Endothelial cell of umbilical vein (primary cell): Measurements from ENCODE around the gene N4BP2L1. TPM values are rescaled to one million over a fixed set of nuclear protein-coding genes. Genes with fewer than 3 reads are reported as not detected.
A peak's percentile ranks its signal among the peaks of the same experiment; 100 is the strongest.

Experiments
- BruUV-seq: library from RNA; stranded (reverse); fragments of 400-500 nt; replicated peaks from 2 replicates; lab custom pipeline; 2021; lab: Mats Ljungman, UMichigan
- CTCF ChIA-PET: fragments of 300-600, 350-600 bp; sonication (Branson Sonifier 250); formaldehyde crosslinking; loops from one replicate; lab custom pipeline; 2021; ENCODE audit warnings: antibody characterized with exemption, inconsistent platforms; lab: Charles Lee
- POLR2A ChIA-PET: fragments of 300-600, 350-600 bp; sonication (Branson Sonifier 250); formaldehyde crosslinking; loops from one replicate; lab custom pipeline; 2021; ENCODE audit warnings: antibody characterized with exemption, inconsistent platforms; lab: Charles Lee
- DNase-seq: peaks from one replicate; pipeline ENCODE4 v3.0.0-alpha.2; 2011; ENCODE audit warnings: low read depth, low spot score
- FAIRE-seq: peaks from 2 replicates; lab custom pipeline; 2011; peaks lifted over from hg19 to GRCh38; lab: Jason Lieb, UNC
- H2AFZ ChIP-seq: 2 replicates; pipeline ENCODE4 v1.6.0; 2012; ENCODE audit warnings: low read depth, low read length, control low read depth, inconsistent platforms
- H3K27ac ChIP-seq: 2 replicates; pipeline ENCODE4 v1.5.1; 2011; ENCODE audit warnings: low read depth, mild to moderate bottlenecking, control low read depth, low read length, moderate library complexity; ENCODE audit not compliant: insufficient read depth
- H3K27me3 ChIP-seq, 2 experiments: 2 replicates each; pipeline versions ENCODE4 v1.6.0 to v1.6.1; 2011; ENCODE audit warnings: low read length in 2 of 2, mixed read lengths in 1 of 2; ENCODE audit not compliant: control insufficient read depth in 2 of 2, insufficient read depth in 2 of 2
- H3K36me3 ChIP-seq, 2 experiments: 2 replicates in 1 of 2; 3 replicates in 1 of 2; pipeline ENCODE4 v1.5.1; 2011; ENCODE audit warnings: low read length in 2 of 2, mild to moderate bottlenecking in 1 of 2, moderate library complexity in 1 of 2; ENCODE audit not compliant: control insufficient read depth in 2 of 2, insufficient read depth in 2 of 2; ENCODE audit errors: extremely low read depth in 1 of 2
- H3K4me1 ChIP-seq: 3 replicates; pipeline ENCODE4 v1.5.1; 2011; ENCODE audit warnings: mild to moderate bottlenecking, low read length; ENCODE audit not compliant: control insufficient read depth, insufficient read depth; ENCODE audit errors: extremely low read depth
- H3K4me2 ChIP-seq: 2 replicates; pipeline ENCODE4 v1.6.1; 2011; ENCODE audit warnings: low read length, control low read depth, mixed read lengths; ENCODE audit not compliant: insufficient read depth
- H3K4me3 ChIP-seq, 3 experiments: fragments of 200-600 bp in 1 of 3; sonication (generic), shearing (Covaris generic) in 1 of 3; replicated peaks in 1 of 3; 2 replicates each; pipeline ENCODE4 v1.5.1; 2011 to 2016; ENCODE audit warnings: control low read depth in 3 of 3, low read length in 3 of 3, mild to moderate bottlenecking in 2 of 3, inconsistent platforms in 1 of 3, low read depth in 1 of 3, moderate library complexity in 1 of 3; ENCODE audit not compliant: insufficient read depth in 1 of 3
- H3K79me2 ChIP-seq: 2 replicates; pipeline ENCODE4 v1.6.0; 2012; ENCODE audit warnings: low read length, inconsistent platforms; ENCODE audit not compliant: control insufficient read depth, insufficient read depth
- H3K9ac ChIP-seq: replicated peaks from 2 replicates; pipeline ENCODE3; 2011; ENCODE audit warnings: low read length, control low read depth; ENCODE audit not compliant: insufficient read depth; ENCODE audit errors: extremely low read depth
- H3K9me1 ChIP-seq: replicated peaks from 3 replicates; pipeline ENCODE4 v1.6.0; 2011; ENCODE audit warnings: mild to moderate bottlenecking, low read length; ENCODE audit not compliant: control insufficient read depth, insufficient read depth; ENCODE audit errors: extremely low read depth
- H3K9me3 ChIP-seq: replicated peaks from 2 replicates; pipeline ENCODE4 v1.5.1; 2012; ENCODE audit warnings: low read length, inconsistent platforms; ENCODE audit not compliant: control insufficient read depth, insufficient read depth
- H4K20me1 ChIP-seq: replicated peaks from 2 replicates; pipeline ENCODE3; 2011; ENCODE audit warnings: mild to moderate bottlenecking, low read length; ENCODE audit not compliant: control insufficient read depth, insufficient read depth; ENCODE audit errors: extremely low read depth
- EZH2 ChIP-seq: IDR thresholded peaks from 2 replicates; pipeline ENCODE4 v1.6.1; 2012; ENCODE audit warnings: borderline replicate concordance, low read depth, mild to moderate bottlenecking, moderate library complexity, low read length, inconsistent platforms; ENCODE audit not compliant: severe bottlenecking
- FOS ChIP-seq: IDR thresholded peaks from 2 replicates; pipeline ENCODE4 v1.6.1; 2011; ENCODE audit warnings: mild to moderate bottlenecking, low read length, moderate library complexity, borderline replicate concordance; ENCODE audit not compliant: insufficient read depth
- GATA2 ChIP-seq: IDR thresholded peaks from 2 replicates; pipeline ENCODE4 v1.7.0; 2011; ENCODE audit warnings: low read depth, mild to moderate bottlenecking, moderate library complexity, mixed read lengths, low read length; ENCODE audit not compliant: insufficient read length, insufficient read depth
- JUN ChIP-seq: IDR thresholded peaks from 2 replicates; pipeline ENCODE4 v1.6.1; 2011; ENCODE audit warnings: borderline replicate concordance, low read depth; ENCODE audit not compliant: insufficient read length, insufficient read depth
- MYC ChIP-seq: IDR thresholded peaks from one replicate; pipeline ENCODE4 v1.6.1; 2011; ENCODE audit warnings: mild to moderate bottlenecking, low read depth, low read length
- POLR2A ChIP-seq: IDR thresholded peaks from 2 replicates; pipeline ENCODE4 v1.6.1; 2012; ENCODE audit warnings: low read depth, mild to moderate bottlenecking, control low read depth, low read length
- POLR2AphosphoS5 ChIP-seq: IDR thresholded peaks from 2 replicates; pipeline ENCODE4 v1.6.1; 2012; ENCODE audit warnings: low read depth, mild to moderate bottlenecking, control low read depth, low read length, moderate library complexity; ENCODE audit not compliant: insufficient read depth
- dilution Hi-C: fragments of 300-500 bp; cut with MboI; formaldehyde crosslinking; loops from one replicate; pipeline ENCODE4 v1.15.0; 2019; ENCODE audit warnings: low sequenced_read_pairs; ENCODE audit not compliant: extremely low pct_ligation_motif_present
- intact Hi-C: fragments of 100-400 bp; cut with micrococcal nuclease; formaldehyde crosslinking; loops from one replicate; pipeline ENCODE4 v1.10.0; 2022
- polyA plus RNA-seq, 4 experiments: library from polyadenylated mRNA; depleted of rRNA in 3 of 4; stranded (reverse) in 3 of 4; unstranded in 1 of 4; fragments of >200 nt; gene quantifications; 2 replicates each; pipeline versions ENCODE4 v1.2.1 to v1.2.3, GENCODE V29; 2011 to 2012; ENCODE audit warnings: missing spikeins in 1 of 4
- total RNA-seq: library from RNA; stranded (reverse); gene quantifications from 2 replicates; pipeline ENCODE4 v1.2.3, GENCODE V29; 2021
- TF ChIP-seq, protein P1 (sequence below): IDR thresholded peaks from 2 replicates; pipeline ENCODE4 v1.6.1; 2011; ENCODE audit not compliant: insufficient read depth, insufficient read length
- TF ChIP-seq, protein P2 (sequence below), 2 donors: IDR thresholded peaks; 1 replicate in 1 of 2; 2 replicates in 1 of 2; pipeline ENCODE4 v1.5.1; 2011; ENCODE audit warnings: low read length in 2 of 2, mild to moderate bottlenecking in 2 of 2, moderate library complexity in 2 of 2, control low read depth in 1 of 2, inconsistent platforms in 1 of 2, low read depth in 1 of 2; ENCODE audit not compliant: insufficient read depth in 1 of 2; ENCODE audit errors: extremely low read depth in 1 of 2

N4BP2L1 gene
- total and polyA plus RNA-seq, 2 donors (not counting 3 experiments of a cell fraction or from before 2014, with no cell fraction given), result 1.1 to 2.1 TPM

DNA sequence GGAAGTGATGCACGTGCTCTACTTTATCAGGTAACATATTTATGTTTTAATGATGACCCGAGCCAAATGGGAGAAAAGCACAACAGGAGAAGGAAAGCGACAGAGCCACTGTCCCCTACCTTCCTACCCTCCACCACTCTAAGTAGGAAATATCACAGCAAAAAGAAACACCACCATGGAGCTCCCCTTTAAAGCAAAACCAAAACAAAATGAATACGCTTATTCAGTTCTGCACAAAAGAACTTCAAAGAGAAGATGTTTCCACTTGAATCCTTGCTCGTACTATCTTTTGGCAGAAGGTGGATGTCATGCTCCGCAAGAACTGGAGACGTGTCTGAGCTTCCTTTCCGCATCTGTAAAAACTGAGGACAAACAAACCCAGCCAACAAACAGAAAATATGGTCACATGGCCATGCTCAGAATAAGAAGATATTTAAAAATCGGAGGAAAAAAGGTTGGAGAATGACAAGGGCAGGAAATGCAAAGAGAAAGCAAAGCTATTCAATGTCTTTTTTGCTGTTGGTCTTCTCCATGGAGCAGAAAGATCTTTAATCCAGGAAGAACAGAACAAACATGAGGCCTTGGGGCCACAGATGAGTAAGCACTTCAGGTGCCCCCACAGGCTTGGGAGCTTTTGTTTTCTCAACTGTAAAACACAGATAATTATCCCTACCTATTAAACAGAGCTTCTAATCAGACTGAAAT, 19.5 kb downstream of the N4BP2L1 start:
- Histone ChIP-seq H3K9me1 (no peaks in the 10 kb centered on the region), H4K20me1 (no peaks in the 10 kb centered on the region), H3K9me3 (no peaks in the 10 kb centered on the region), H3K27ac (no peak overlapping the region), H3K4me3 (no peak overlapping the region), H3K27me3 (no peaks in the 10 kb centered on the region), H3K36me3 (no peaks in the 10 kb centered on the region), H3K79me2 (no peaks in the 10 kb centered on the region), H3K4me2 (no peak overlapping the region), H2AFZ (peak overlapping the region; percentile 29), H3K9ac (no peak overlapping the region), H3K4me1 (peaks cover 8% of the 10 kb centered on the region)
- no TSS peak for BruUV-seq
- TF ChIP-seq GATA2 (no peak), POLR2AphosphoS5 (no peak), JUN (no peak), EZH2 (no peak), FOS (no peak), POLR2A (no peak), MYC (no peak)
- TF ChIP-seq, protein P1, sequence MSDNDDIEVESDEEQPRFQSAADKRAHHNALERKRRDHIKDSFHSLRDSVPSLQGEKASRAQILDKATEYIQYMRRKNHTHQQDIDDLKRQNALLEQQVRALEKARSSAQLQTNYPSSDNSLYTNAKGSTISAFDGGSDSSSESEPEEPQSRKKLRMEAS, result no peak
- TF ChIP-seq, protein P2, sequence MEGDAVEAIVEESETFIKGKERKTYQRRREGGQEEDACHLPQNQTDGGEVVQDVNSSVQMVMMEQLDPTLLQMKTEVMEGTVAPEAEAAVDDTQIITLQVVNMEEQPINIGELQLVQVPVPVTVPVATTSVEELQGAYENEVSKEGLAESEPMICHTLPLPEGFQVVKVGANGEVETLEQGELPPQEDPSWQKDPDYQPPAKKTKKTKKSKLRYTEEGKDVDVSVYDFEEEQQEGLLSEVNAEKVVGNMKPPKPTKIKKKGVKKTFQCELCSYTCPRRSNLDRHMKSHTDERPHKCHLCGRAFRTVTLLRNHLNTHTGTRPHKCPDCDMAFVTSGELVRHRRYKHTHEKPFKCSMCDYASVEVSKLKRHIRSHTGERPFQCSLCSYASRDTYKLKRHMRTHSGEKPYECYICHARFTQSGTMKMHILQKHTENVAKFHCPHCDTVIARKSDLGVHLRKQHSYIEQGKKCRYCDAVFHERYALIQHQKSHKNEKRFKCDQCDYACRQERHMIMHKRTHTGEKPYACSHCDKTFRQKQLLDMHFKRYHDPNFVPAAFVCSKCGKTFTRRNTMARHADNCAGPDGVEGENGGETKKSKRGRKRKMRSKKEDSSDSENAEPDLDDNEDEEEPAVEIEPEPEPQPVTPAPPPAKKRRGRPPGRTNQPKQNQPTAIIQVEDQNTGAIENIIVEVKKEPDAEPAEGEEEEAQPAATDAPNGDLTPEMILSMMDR (IDR thresholded peaks at IDR 0.05; ENCODE audit: extremely low read depth in 1 of 2, insufficient read depth in 1 of 2, low read depth in 1 of 2, low read length in 2 of 2), result no peak
- intact Hi-C loops, result no loop called here
- ChIA-PET POLR2A (no interaction called here), CTCF (interaction anchor here (0.8 to 1.3 kb wide), 4 partner anchors 10 to 93 kb away, joined by 3 to 4 read pairs (median 3); partner anchors contain the start of genes BRCA2 and ZAR1L)
- dilution Hi-C loops, result no loop called here
- FAIRE-seq, result no peak
- no peak for DNase-seq
